ENCODE data around the gene MAMLD1. TPM values are rescaled to one million over a fixed set of nuclear protein-coding genes. Genes with fewer than 3 reads are reported as not detected.

Gene MAMLD1
- total RNA-seq, 3 donors from 2014 or later (not counting 1 experiment from before 2014, with no cell fraction given) = 0.23 to 1.1 (median 0.45) TPM

DNA sequence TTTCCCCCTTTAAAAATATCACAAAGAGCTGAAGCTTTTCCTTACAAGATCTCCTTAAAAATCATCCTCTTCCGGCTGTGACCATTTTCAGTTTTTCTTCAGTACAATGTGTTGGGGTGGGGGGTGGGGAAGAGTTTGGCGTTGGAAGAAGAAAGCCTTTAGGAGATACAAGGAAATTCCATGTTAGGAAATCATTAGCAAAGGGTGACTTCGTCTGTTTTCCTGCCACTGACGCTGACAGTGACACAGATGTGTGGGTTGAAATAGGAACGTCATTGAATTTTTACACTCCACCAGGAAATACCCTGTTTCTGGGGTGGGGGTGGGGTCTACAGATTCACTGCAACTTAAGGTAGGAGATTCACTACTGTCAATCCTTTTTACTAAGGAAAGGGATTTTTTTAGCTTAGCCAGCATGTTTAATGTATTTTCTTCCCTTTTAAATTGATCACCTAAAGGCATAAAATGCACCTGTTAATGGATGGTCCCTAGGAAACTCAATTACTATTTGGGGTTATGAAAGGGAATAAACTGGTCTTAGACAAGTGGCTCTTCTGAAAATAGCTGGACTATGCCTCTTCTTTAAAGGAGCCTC lies 3.9 kb downstream of the MAMLD1 start:
- peaks cover 0 to 10% of the 10 kb centered on the region in 2 donors for H3K27me3 Mint-ChIP-seq (ENCODE audit: low read depth in 2 of 2)
- no peaks in the 10 kb centered on the region for H3K9me3 Mint-ChIP-seq
- ATAC-seq = peak in 1 of 3 donors; percentile 27
- no peaks in the 10 kb centered on the region for H3K36me3 Mint-ChIP-seq
- H3K27ac Mint-ChIP-seq = peak overlapping the region in 1 of 2 donors; percentile 73
- Histone ChIP-seq H3K27me3 (ENCODE audit: control insufficient read depth, insufficient read depth, low read length) (peaks cover 9% of the 10 kb centered on the region), H3K4me1 (ENCODE audit: control insufficient read depth, insufficient read depth, low read length) (peaks cover 35% of the 10 kb centered on the region), H3K9me3 (ENCODE audit: control insufficient read depth, insufficient read depth, low read length) (no peaks in the 10 kb centered on the region), H3K36me3 (ENCODE audit: control insufficient read depth, insufficient read depth, low read length) (no peaks in the 10 kb centered on the region), H3K27ac (ENCODE audit: low read length) (no peak overlapping the region), H3K4me3 (ENCODE audit: low read length) (no peak overlapping the region)
- H3K4me1 Mint-ChIP-seq = peaks cover 20 to 24% of the 10 kb centered on the region in 2 donors
- TF ChIP-seq, protein P1, sequence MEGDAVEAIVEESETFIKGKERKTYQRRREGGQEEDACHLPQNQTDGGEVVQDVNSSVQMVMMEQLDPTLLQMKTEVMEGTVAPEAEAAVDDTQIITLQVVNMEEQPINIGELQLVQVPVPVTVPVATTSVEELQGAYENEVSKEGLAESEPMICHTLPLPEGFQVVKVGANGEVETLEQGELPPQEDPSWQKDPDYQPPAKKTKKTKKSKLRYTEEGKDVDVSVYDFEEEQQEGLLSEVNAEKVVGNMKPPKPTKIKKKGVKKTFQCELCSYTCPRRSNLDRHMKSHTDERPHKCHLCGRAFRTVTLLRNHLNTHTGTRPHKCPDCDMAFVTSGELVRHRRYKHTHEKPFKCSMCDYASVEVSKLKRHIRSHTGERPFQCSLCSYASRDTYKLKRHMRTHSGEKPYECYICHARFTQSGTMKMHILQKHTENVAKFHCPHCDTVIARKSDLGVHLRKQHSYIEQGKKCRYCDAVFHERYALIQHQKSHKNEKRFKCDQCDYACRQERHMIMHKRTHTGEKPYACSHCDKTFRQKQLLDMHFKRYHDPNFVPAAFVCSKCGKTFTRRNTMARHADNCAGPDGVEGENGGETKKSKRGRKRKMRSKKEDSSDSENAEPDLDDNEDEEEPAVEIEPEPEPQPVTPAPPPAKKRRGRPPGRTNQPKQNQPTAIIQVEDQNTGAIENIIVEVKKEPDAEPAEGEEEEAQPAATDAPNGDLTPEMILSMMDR (IDR thresholded peaks at IDR 0.05) = no peak
- H3K4me3 Mint-ChIP-seq = peak overlapping the region; percentile 77
- WGBS (ENCODE audit: insufficient coverage) = no CpG with 5 or more reads among the region's 5 CpGs
- intact Hi-C loops (cut with micrococcal nuclease) = loop anchor here (10.0 kb wide), 1 partner anchor 218 kb away; no protein-coding TSS in a partner anchor
- peak in 1 of 2 donors; percentile 57 for DNase-seq

DNA sequence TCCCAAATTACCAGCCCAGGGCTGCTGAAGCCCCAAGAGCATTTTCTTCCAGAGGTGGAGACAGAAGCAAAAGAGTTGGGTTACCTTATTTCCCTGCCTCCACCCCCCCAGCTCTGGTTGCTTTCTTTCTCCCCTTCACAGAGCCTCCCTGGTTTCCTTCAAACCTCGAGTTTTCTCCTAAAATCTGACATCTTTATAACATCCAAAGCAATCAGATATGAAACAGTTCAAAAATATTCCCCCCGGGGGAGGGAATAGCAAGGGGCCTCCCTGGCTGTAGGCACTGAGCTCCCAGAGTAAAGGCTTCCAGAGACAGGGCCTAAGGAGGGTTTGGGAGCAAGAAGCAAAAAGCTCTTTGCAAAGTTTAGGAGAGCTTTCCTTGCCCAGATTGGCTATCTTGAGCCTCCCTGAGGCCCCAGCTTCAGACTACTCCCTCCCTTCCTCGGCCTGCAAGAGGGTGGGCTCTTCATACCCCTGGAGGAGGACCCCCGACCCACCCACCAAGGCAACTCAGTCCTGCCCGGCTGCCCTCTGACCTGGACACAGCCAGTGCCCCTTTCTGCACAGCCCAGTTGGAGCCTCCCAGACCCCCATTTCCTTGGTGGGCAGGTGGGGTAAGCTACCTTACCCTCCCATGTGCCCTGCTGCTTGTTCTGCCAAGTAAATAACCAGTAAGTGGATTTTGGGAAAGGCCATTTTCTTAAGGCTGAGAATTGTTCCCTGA lies 7.6 kb downstream of the MAMLD1 start:
- no peaks in the 10 kb centered on the region for H3K36me3 ChIP-seq (ENCODE audit: control insufficient read depth, insufficient read depth, low read length)
- Mint-ChIP-seq H3K36me3 (no peaks in the 10 kb centered on the region), H3K9me3 (no peaks in the 10 kb centered on the region), H3K27me3 (ENCODE audit: low read depth in 2 of 2) (peaks cover 2 to 9% of the 10 kb centered on the region in 2 donors), H3K4me3 (no peak overlapping the region), H3K4me1 (peaks cover 12 to 13% of the 10 kb centered on the region in 2 donors), H3K27ac (no peak overlapping the region)
- intact Hi-C loops (cut with micrococcal nuclease) = no loop called here
- TF ChIP-seq, protein P1 (IDR thresholded peaks at IDR 0.05) = no peak
- no peak overlapping the region for H3K27ac ChIP-seq (ENCODE audit: low read length)
- peaks cover 9% of the 10 kb centered on the region for H3K4me1 ChIP-seq (ENCODE audit: control insufficient read depth, insufficient read depth, low read length)
- H3K9me3 ChIP-seq (ENCODE audit: control insufficient read depth, insufficient read depth, low read length) = no peaks in the 10 kb centered on the region
- H3K27me3 ChIP-seq (ENCODE audit: control insufficient read depth, insufficient read depth, low read length) = no peaks in the 10 kb centered on the region
- 61% methylated on average over 3 of the region's 5 CpGs for WGBS (ENCODE audit: insufficient coverage)
- ATAC-seq = no peak
- DNase-seq = no peak
- no peak overlapping the region for H3K4me3 ChIP-seq (ENCODE audit: low read length)

DNA sequence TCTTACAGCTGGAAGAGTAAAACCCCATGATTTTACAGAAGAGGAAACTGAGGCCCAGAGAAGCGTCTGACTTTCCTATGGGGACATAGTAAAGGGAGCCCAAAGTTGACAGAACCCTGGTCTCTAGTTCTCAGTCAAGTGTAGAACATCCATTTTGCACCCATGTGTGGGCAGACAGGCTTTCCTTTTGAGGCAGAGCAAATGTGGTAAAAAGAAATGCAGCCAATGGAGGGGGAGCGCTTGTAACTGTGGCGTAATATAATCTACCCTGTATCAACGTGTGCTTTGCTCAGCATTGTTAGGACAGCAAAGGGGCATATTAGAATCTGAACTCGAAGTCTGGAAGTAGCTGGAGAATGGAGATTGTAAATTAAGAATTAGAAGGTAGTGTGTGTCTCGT lies 8.8 kb downstream of the MAMLD1 start:
- Histone ChIP-seq H3K4me3 (ENCODE audit: low read length) (no peak overlapping the region), H3K36me3 (ENCODE audit: control insufficient read depth, insufficient read depth, low read length) (no peaks in the 10 kb centered on the region), H3K27ac (ENCODE audit: low read length) (no peak overlapping the region), H3K9me3 (ENCODE audit: control insufficient read depth, insufficient read depth, low read length) (no peaks in the 10 kb centered on the region), H3K27me3 (ENCODE audit: control insufficient read depth, insufficient read depth, low read length) (no peaks in the 10 kb centered on the region), H3K4me1 (ENCODE audit: control insufficient read depth, insufficient read depth, low read length) (no peaks in the 10 kb centered on the region)
- H3K27me3 Mint-ChIP-seq (ENCODE audit: low read depth in 2 of 2) = peaks cover 2 to 9% of the 10 kb centered on the region in 2 donors
- no peak for ATAC-seq
- intact Hi-C loops (cut with micrococcal nuclease) = no loop called here
- TF ChIP-seq, protein P1 (IDR thresholded peaks at IDR 0.05) = no peak
- no peaks in the 10 kb centered on the region for H3K36me3 Mint-ChIP-seq
- H3K4me1 Mint-ChIP-seq = peaks cover 1 to 2% of the 10 kb centered on the region in 2 donors
- H3K27ac Mint-ChIP-seq = no peak overlapping the region
- H3K9me3 Mint-ChIP-seq = no peaks in the 10 kb centered on the region
- H3K4me3 Mint-ChIP-seq = no peak overlapping the region
- WGBS (ENCODE audit: insufficient coverage) = 92% methylated on average over 5 of the region's 6 CpGs
- no peak for DNase-seq

Data from natural killer cell (primary cell).